NCI-H1436 (cell line): ENCODE data around the gene GATA5.
A peak's percentile ranks its signal among the peaks of the same experiment; 100 is the strongest.
"Not testable (repeated sequence)": the region's sequence is repeated elsewhere in the genome, so short reads cannot be mapped to it uniquely, and the experiment has no call there.

ENCODE experiments used
- DNase-seq: peaks from one replicate; lab custom pipeline; 2025; lab: John Stamatoyannopoulos, UW

Gene GATA5

GRCh38 chr20:62505337-62506045 is 29.7 kb upstream of the GATA5 start:
- no peak for DNase-seq

- no peak for DNase-seq
These were observed 28.5 kb upstream of the GATA5 start for GRCh38 chr20:62504323-62504722.

DNA sequence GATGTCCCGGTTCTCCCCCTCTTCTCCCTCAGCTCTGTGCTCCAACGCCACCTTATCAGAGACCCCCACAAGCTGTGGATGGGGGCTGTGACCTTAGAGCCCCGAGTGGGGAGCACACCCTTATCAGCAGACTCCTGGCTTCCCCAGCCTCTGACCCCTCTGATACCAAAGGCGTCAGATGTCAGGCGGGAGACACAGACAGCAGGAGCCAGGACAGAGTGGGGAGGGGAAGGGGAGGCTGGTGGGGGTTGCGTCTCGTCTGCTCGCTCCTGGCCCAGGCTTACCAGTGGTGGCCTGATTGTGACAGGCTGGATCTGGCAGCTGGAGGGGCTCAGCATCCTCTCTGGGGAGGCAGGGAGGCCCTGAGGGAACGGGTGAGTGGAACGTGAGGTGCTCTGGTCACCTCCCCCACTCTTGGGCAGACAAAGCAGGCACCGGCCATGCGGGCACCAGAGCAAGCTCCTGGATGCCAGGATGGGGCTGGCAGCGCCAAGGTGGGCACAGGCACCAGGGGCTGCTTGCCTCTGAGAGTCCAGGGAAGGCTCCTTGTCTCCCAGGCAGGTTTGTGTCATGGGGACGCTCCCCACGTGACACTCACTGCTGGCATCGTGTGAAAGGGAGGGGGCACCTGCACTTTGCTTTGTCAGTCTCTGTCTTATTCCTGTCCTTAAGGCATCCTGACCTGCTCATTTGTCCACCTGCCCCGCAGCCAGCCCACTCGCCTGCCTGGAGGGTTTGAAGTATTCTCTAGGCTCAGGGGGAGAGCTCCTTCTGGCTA is 27.8 kb upstream of the GATA5 start:
- DNase-seq: peak; percentile 17

DNA sequence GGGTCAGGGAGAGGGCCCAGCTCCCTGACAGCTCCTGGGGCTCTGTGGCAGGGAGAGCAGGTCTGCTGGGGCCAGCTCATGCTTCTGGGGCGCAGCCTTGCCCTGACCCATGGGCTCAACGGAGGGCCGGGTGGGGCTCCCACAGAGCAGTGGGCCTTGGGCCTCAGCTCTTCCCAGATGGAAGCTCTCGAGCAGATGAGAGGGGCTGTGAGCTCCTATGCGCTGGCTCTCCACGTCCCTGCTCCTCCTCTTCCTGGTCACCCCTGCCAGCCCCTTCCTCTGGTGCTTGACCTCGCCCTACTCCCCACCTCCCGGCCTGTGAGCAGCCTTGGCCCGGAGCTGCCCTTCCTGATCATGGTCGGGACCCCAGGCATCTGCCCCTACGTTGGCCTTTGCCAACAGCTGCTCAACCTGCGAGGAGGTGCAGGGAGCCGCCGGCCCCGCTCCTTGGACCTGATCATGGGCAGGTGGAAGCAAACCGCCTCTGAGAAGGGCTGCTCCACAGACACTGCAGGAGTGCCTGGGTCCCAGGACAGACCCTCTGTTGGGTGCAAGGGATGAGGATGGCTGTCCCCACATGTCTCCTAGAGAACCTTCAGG is 26.8 kb upstream of the GATA5 start:
- DNase-seq: no peak

- no peak for DNase-seq
These were observed 26.2 kb upstream of the GATA5 start for GRCh38 chr20:62501801-62502495.

GRCh38 chr20:62500237-62500864 is 24.6 kb upstream of the GATA5 start:
- peak; percentile 45 for DNase-seq

DNA sequence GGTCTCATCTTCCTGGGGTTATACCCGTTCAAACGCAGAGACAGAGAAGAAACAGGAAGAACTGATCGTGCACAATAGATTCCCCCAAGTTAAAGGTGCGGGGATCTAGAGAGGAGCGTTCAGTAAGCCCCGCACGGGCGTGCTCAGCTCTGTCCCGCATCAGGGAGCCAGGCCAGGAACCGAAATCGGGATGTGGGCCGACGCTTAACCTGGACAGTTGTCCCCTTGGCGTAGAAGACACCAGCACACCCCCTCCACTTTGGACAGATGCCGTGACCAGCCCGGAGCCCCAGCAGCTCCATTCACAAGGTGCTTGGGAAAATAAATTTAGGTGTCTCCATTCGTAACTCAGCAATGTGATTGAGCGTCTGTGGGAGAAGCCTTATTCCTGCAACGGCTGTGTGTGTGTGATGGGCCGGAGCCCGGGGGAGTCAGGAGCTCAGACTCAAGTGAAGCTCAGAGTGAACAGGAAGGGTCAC is 24.0 kb upstream of the GATA5 start:
- DNase-seq: no peak

- DNase-seq: no peak
These were observed 23.1 kb upstream of the GATA5 start for GRCh38 chr20:62498874-62499273.

DNA sequence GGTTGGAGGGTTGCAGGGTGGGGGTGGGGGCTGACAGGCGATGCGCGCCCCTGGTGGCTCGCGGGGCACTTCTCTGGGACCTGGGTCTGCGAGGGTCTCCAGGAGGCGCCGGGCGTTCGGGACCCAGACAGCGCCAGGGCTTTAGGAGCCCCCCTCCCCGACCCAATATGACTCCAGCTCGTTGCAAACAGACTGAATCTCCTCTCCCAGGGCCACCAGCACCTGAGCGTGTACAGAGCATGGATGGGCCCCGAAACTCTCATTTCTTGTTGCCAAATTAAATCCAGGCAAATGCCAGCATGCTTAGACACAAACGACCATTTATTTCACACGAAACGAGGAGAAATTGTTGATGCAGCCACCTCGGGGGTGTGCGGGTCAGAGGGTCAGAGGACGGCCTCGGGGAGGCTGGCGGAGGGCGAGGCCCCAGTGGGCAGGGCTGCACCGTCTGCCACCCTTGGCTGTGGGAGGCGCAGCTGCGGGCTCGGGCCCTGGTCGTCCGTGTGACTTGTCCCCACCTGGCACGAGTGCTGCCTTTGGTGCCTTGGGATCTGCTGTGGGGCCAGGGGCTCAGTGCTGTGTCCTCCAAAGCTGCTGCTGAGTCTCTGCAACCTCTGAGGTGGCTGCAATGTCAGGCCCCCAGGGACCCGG is 20.9 kb upstream of the GATA5 start:
- peak; percentile 31 for DNase-seq

DNA sequence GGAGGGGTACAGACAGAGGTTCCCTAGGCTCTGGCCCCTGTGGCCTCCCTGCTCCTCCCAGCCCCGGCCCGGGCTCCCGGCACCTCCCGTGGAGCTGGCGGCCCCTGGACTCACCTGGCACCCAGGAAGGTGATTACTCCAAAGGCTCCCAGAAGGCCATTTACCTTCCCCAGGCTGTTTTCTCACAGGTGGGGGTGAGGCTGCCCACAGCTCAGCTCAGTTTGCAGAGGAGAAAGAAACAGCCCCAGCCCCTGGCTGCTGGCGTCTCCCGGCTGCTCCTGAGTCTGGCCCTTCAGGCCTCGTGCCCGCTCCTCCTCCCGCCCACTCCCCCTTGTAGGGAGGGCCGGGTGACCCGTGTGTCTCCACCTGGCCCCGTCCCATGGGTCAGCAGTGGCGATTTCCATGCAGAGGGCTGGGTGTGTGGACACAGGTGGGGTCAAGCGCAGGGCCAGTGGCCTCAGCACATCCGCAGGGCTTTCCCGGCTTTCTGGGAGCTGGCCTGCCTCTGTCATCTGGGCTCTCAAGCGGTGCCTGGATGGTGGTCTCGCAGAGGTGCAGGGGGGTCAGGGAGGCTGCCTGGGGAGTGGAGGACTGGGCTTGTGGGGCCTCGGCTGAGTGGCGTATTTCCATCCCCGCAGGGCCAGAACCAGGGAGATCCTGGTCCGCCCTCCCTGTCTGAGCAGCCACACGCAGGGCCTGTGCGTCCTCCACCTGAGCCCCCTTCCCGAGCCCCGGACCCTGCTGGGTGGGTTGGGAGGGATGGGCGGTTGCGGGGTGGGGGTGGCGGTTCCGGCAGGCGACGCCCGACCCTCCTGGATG is 20.2 kb upstream of the GATA5 start:
- no peak for DNase-seq

GRCh38 chr20:62494980-62495748 is 19.4 kb upstream of the GATA5 start:
- DNase-seq: no peak

- DNase-seq: no peak
These were observed 18.7 kb upstream of the GATA5 start for GRCh38 chr20:62494537-62494936.

GRCh38 chr20:62493886-62494285 is 18.1 kb upstream of the GATA5 start:
- DNase-seq: no peak

- DNase-seq: no peak
These were observed 17.6 kb upstream of the GATA5 start for GRCh38 chr20:62493253-62493885.

- no peak for DNase-seq
These were observed 16.9 kb upstream of the GATA5 start for GRCh38 chr20:62492711-62493110.

DNA sequence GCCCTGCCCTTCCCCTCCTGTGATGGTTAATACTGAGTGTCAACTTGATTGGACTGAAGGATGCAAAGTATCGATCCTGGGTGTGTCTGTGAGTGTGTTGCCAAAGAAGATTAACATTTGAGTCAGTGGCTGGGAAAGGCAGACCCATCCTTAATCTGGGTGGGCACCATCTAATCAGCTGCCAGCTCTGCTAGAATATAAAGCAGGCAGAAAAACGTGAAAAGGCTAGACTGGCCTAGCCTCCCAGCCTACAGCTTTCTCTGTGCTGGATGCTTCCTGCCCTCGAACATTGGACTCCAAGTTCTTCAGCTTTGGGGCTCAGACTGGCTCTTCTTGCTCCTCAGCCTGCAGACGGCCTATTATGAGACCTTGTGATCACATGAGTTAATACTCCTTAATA is 15.0 kb upstream of the GATA5 start:
- DNase-seq: not testable (repeated sequence)

DNA sequence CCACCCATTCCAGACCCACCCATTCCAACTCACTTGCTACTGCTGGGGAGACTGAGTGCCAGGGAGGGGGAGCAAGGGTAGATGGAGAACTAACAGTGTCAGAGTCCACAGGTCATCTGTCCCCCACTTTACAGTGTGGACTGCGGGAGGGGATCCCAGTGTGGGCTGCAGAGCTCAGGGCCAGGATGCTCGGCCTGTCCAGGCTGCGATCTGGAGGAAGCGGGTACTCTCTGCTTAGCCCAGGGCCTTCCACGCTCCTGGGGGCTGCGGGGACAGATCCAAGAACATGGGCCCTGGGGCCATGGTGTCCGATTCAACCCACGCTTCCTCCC is 14.1 kb upstream of the GATA5 start:
- DNase-seq: no peak

DNA sequence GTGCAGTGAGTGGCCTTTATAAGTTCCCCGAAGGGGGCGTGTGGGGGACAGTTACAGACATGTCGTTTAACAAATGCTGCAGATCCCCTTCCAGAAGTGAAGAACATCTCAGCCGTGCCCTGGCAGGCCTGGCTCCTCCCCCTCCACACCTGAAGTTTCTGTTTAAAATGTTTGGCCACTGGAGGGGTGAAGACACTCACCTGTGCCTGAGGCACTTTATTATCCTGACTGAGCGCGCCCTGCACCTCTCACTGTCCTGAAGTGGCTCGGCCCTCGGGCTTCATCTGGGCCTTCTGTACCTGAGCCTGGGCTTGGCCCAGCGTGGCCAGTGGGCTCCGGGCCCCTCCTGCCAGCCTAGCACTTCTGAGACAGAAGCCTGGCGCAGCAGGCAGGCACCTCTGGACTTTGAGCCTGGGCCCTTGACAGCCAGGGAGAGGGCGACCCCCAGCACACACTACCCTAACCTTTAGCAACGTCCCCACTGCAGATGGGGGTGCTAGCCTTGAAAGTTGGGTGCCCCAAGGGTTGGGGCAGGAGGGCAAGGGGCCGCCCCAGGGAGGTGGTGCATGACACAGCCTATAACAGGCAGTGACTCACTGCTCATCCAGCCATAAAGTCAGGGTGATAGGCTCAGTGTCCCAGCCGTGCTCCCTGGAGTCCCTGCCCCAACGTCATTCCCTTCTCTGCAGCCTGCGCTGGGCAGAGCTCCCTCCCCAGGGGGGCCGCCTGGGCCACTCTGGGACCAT is 13.6 kb upstream of the GATA5 start:
- no peak for DNase-seq

DNA sequence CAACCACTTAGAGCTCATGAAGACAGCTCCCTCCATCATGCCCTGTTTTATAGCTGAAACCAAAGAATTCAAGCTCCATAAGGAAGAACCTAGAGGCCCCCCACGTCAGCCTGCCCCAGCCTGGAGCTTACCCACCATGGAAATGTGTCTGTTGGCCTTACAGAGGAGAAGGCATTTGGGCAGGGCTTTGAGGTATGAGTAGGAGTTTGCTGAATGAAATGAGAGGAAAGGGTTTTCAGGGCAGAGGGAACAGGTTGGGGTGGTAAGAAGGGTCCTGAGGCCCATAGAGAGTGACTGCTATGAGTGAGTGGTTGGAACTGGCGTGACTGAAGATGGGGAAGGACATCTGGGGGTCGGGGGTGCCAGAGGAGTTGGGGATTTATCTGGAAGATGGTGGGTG is 12.7 kb upstream of the GATA5 start:
- no peak for DNase-seq
